Trophoblast cell (in vitro differentiated cells and primary cell): Measurements from ENCODE around the gene CHST4.

Experiments
- DNase-seq, 2 donors: peaks; one replicate each; pipeline ENCODE4 v3.0.0-alpha.2; 2016
- H2AFZ ChIP-seq: 2 replicates; pipeline ENCODE4 v1.6.1; 2013; ENCODE audit warnings: low read length, moderate library complexity, mild to moderate bottlenecking; ENCODE audit not compliant: insufficient read depth, poor library complexity
- H2AK5ac ChIP-seq: 2 replicates; pipeline ENCODE4 v1.6.1; 2013; ENCODE audit warnings: mild to moderate bottlenecking, low read length
- H2BK120ac ChIP-seq: 2 replicates; pipeline ENCODE4 v1.6.1; 2013; ENCODE audit warnings: low read length, mild to moderate bottlenecking, moderate library complexity; ENCODE audit not compliant: insufficient read depth, poor library complexity
- H2BK12ac ChIP-seq: 2 replicates; pipeline ENCODE4 v1.6.1; 2013; ENCODE audit warnings: mild to moderate bottlenecking, low read length, moderate library complexity
- H2BK5ac ChIP-seq: 2 replicates; pipeline ENCODE4 v1.6.1; 2013; ENCODE audit warnings: low read length, low read depth, moderate library complexity, mild to moderate bottlenecking; ENCODE audit not compliant: poor library complexity
- H3K14ac ChIP-seq: 2 replicates; pipeline ENCODE4 v1.6.1; 2013; ENCODE audit warnings: mild to moderate bottlenecking, low read length
- H3K18ac ChIP-seq: 2 replicates; pipeline ENCODE4 v1.6.1; 2013; ENCODE audit warnings: mild to moderate bottlenecking, low read length
- H3K23ac ChIP-seq: 2 replicates; pipeline ENCODE4 v1.6.1; 2013; ENCODE audit warnings: low read length
- H3K27ac ChIP-seq: 2 replicates; pipeline ENCODE4 v1.5.1; 2013; ENCODE audit warnings: low read depth, mild to moderate bottlenecking, inconsistent platforms, low read length, moderate library complexity
- H3K27me3 ChIP-seq: 2 replicates; pipeline ENCODE4 v1.6.1; 2013; ENCODE audit warnings: inconsistent platforms, mild to moderate bottlenecking, low read length, moderate library complexity; ENCODE audit not compliant: insufficient read depth
- H3K36me3 ChIP-seq, 2 experiments: 1 replicate in 1 of 2; 2 replicates in 1 of 2; pipeline ENCODE4 v1.6.1; 2013; ENCODE audit warnings: low read length in 2 of 2, mild to moderate bottlenecking in 2 of 2, moderate library complexity in 1 of 2; ENCODE audit not compliant: insufficient read depth in 2 of 2, control insufficient read depth in 1 of 2
- H3K4ac ChIP-seq: 2 replicates; pipeline ENCODE4 v1.6.1; 2013; ENCODE audit warnings: low read depth, mild to moderate bottlenecking, low read length, moderate library complexity
- H3K4me1 ChIP-seq, 2 experiments: 1 replicate in 1 of 2; 2 replicates in 1 of 2; pipeline ENCODE4 v1.6.1; 2013; ENCODE audit warnings: low read length in 2 of 2, mild to moderate bottlenecking in 2 of 2, moderate library complexity in 1 of 2; ENCODE audit not compliant: insufficient read depth in 2 of 2, control insufficient read depth in 1 of 2
- H3K4me2 ChIP-seq: 2 replicates; pipeline ENCODE4 v1.6.1; 2013; ENCODE audit warnings: inconsistent platforms, mild to moderate bottlenecking, low read length, moderate library complexity
- H3K4me3 ChIP-seq: 2 replicates; pipeline ENCODE4 v1.5.1; 2013; ENCODE audit warnings: mild to moderate bottlenecking, low read depth, low read length, inconsistent platforms
- H3K79me1 ChIP-seq: one replicate; pipeline ENCODE4 v1.6.1; 2013; ENCODE audit warnings: low read length
- H3K79me2 ChIP-seq: 2 replicates; pipeline ENCODE4 v1.6.1; 2013; ENCODE audit warnings: low read length, mild to moderate bottlenecking; ENCODE audit not compliant: control insufficient read depth, insufficient read depth, poor library complexity
- H3K9ac ChIP-seq: 2 replicates; pipeline ENCODE4 v1.6.1; 2013; ENCODE audit warnings: mild to moderate bottlenecking, low read length
- H3K9me3 ChIP-seq: 2 replicates; pipeline ENCODE4 v1.6.1; 2013; ENCODE audit warnings: low read depth, mild to moderate bottlenecking, control low read depth, inconsistent platforms, low read length; ENCODE audit not compliant: insufficient read depth
- H4K12ac ChIP-seq: 2 replicates; pipeline ENCODE4 v1.6.1; 2013; ENCODE audit warnings: low read depth, mild to moderate bottlenecking, low read length, moderate library complexity
- H4K8ac ChIP-seq: 2 replicates; pipeline ENCODE4 v1.6.1; 2013; ENCODE audit warnings: low read depth, mild to moderate bottlenecking, low read length, moderate library complexity
- H4K91ac ChIP-seq: one replicate; pipeline ENCODE4 v1.6.1; 2013; ENCODE audit warnings: low read depth, mild to moderate bottlenecking, low read length, moderate library complexity
- WGBS: extraction: QIAGEN DNeasy Blood & Tissue Kit; methylation state at CpG from one replicate; pipeline ENCODE4 v1.1.7; 2013; ENCODE audit warnings: missing lambda C conversion rate; ENCODE audit not compliant: insufficient read length, insufficient coverage; ENCODE audit errors: extremely low coverage; 5-methylcytosine and 5-hydroxymethylcytosine counted together

The CHST4 gene

GRCh38 chr16:71491054-71491453 lies 35.2 kb upstream of the CHST4 start:
- Histone ChIP-seq H3K79me2 (no peaks in the 10 kb centered on the region), H2BK5ac (no peak overlapping the region), H3K36me3 (no peaks in the 10 kb centered on the region), H3K4me1 (no peaks in the 10 kb centered on the region), H3K4me3 (no peak overlapping the region), H2AFZ (no peak overlapping the region), H3K14ac (no peak overlapping the region), H3K23ac (no peak overlapping the region), H2BK120ac (no peak overlapping the region), H2AK5ac (no peak overlapping the region), H3K27ac (no peak overlapping the region), H3K4me2 (no peak overlapping the region), H3K4ac (no peak overlapping the region), H3K9me3 (no peaks in the 10 kb centered on the region), H4K8ac (no peak overlapping the region), H3K27me3 (no peaks in the 10 kb centered on the region), H3K79me1 (no peaks in the 10 kb centered on the region), H4K91ac (no peak overlapping the region), H3K18ac (no peak overlapping the region), H4K12ac (no peak overlapping the region), H3K9ac (no peak overlapping the region), H2BK12ac (no peak overlapping the region)
- DNase-seq = no peak
- WGBS = no CpG with 5 or more reads among the region's 3 CpGs

DNA sequence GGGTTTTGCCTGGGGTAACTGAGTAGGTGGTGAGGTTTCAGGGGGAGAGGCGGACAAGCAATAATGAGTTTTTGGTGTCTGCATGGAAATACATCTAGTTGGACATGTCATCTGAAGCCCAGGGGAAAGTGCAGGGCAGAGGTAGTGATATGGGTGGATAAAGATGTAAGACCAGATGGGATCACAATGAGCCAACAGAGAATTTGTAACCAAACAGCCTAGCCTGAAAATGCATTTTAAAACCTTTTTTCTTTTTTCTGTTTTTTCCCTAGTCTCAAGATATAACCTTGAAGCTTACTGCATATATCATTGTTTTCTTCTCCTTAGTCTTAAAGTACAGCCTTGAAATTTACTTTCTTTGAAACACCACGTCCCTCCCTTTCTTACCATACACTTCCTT lies 33.4 kb upstream of the CHST4 start:
- WGBS = no CpG with 5 or more reads among the region's 2 CpGs
- Histone ChIP-seq H3K18ac (no peak overlapping the region), H3K14ac (no peak overlapping the region), H2BK120ac (no peak overlapping the region), H3K4me2 (no peak overlapping the region), H2BK5ac (no peak overlapping the region), H3K4me1 (no peaks in the 10 kb centered on the region), H3K27ac (no peak overlapping the region), H4K91ac (no peak overlapping the region), H3K79me1 (no peaks in the 10 kb centered on the region), H3K36me3 (no peaks in the 10 kb centered on the region), H2BK12ac (no peak overlapping the region), H3K4me3 (no peak overlapping the region), H2AK5ac (no peak overlapping the region), H3K27me3 (no peaks in the 10 kb centered on the region), H2AFZ (no peak overlapping the region), H4K8ac (no peak overlapping the region), H3K23ac (no peak overlapping the region), H3K9ac (no peak overlapping the region), H3K4ac (no peak overlapping the region), H3K9me3 (no peaks in the 10 kb centered on the region), H4K12ac (no peak overlapping the region), H3K79me2 (no peaks in the 10 kb centered on the region)
- DNase-seq = no peak

DNA sequence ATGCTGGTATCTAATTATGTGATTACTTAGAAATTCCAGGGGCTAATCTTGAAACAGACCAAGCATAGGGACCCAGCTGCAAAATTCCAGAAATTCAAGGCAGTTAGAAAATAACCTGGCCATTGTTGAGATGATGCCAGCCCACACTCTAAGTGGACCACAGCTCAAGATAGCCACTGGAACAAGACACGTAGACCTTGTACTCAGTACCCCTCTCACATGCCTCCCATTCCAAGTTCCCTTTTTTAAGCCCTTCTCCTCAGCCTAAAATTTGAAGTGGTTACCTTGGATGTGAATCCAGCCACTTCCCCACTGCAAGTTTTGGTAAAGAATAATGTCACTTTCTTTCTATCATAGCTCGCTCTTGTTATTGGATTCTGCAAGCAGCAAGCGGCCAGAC lies 33.0 kb upstream of the CHST4 start:
- H2BK120ac ChIP-seq = no peak overlapping the region
- no peak overlapping the region for H2BK5ac ChIP-seq
- no peak overlapping the region for H3K18ac ChIP-seq
- H3K4ac ChIP-seq = no peak overlapping the region
- no peak overlapping the region for H4K12ac ChIP-seq
- H3K36me3 ChIP-seq = no peaks in the 10 kb centered on the region
- H3K14ac ChIP-seq = no peak overlapping the region
- H3K4me1 ChIP-seq = no peaks in the 10 kb centered on the region
- DNase-seq = peak; percentile 7 to 45
- no peak overlapping the region for H3K4me3 ChIP-seq
- no peak overlapping the region for H3K23ac ChIP-seq
- H3K79me2 ChIP-seq = no peaks in the 10 kb centered on the region
- no peak overlapping the region for H3K4me2 ChIP-seq
- H3K9me3 ChIP-seq = no peaks in the 10 kb centered on the region
- no peak overlapping the region for H2AFZ ChIP-seq
- H2BK12ac ChIP-seq = no peak overlapping the region
- H3K27me3 ChIP-seq = no peaks in the 10 kb centered on the region
- H3K27ac ChIP-seq = no peak overlapping the region
- no peak overlapping the region for H3K9ac ChIP-seq
- H2AK5ac ChIP-seq = no peak overlapping the region
- no peak overlapping the region for H4K8ac ChIP-seq
- no CpG with 5 or more reads among the region's 3 CpGs for WGBS
- no peaks in the 10 kb centered on the region for H3K79me1 ChIP-seq
- H4K91ac ChIP-seq = no peak overlapping the region

GRCh38 chr16:71498031-71498430 lies 28.2 kb upstream of the CHST4 start:
- no peak overlapping the region for H3K4me3 ChIP-seq
- no peak overlapping the region for H4K91ac ChIP-seq
- no peak overlapping the region for H2AK5ac ChIP-seq
- no peak overlapping the region for H3K9ac ChIP-seq
- no peak overlapping the region for H3K4me2 ChIP-seq
- H4K12ac ChIP-seq = no peak overlapping the region
- H3K4ac ChIP-seq = no peak overlapping the region
- no peak overlapping the region for H4K8ac ChIP-seq
- no peaks in the 10 kb centered on the region for H3K4me1 ChIP-seq
- H3K27me3 ChIP-seq = no peaks in the 10 kb centered on the region
- DNase-seq = no peak
- no CpG with 5 or more reads among the region's 3 CpGs for WGBS
- H2BK12ac ChIP-seq = no peak overlapping the region
- H3K79me2 ChIP-seq = no peaks in the 10 kb centered on the region
- H3K27ac ChIP-seq = no peak overlapping the region
- no peaks in the 10 kb centered on the region for H3K36me3 ChIP-seq
- H3K18ac ChIP-seq = no peak overlapping the region
- H2BK120ac ChIP-seq = no peak overlapping the region
- H3K14ac ChIP-seq = no peak overlapping the region
- H3K23ac ChIP-seq = no peak overlapping the region
- no peak overlapping the region for H2AFZ ChIP-seq
- no peaks in the 10 kb centered on the region for H3K79me1 ChIP-seq
- no peak overlapping the region for H2BK5ac ChIP-seq
- H3K9me3 ChIP-seq = no peaks in the 10 kb centered on the region
